DMS153 treated with DMSO at 0.1 percent for 48 hours (cell line): ENCODE results near the gene COL9A1.

ENCODE experiments used
- DNase-seq: peaks from one replicate; lab custom pipeline; 2025; ENCODE audit not compliant: unreplicated experiment; lab: John Stamatoyannopoulos, UW

Gene COL9A1

DNA sequence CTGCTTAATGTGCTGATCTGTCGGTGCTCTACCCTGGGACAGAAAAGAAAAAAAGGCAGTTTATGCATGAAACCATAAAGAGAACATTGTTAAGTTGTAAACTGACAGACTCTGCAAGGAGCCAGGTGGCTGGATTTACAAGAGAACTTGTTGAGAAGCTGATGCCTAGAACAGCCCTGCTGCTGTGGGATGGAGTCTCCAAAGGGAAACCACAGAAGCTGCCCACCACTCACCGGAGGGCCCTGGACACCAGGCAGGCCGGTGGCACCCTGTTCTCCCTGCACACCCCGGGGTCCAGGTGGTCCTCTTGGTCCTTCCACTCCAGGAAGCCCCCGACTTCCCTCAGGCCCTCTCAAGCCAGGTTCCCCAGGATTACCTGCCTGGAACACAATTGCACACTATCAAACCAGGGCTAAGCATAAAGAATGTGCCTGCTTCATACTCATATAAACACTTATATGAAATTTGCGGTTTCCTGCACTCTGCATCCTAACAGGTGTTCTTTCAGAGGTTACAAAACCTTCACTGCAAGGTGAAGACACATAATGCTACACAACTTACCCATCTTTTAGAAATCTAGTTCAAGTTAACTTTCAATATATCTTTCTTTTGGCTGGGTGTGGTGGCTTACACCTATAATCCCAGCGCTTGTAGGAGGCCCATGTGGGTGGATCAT lies 68.2 kb downstream of the COL9A1 start:
- no peak for DNase-seq

DNA sequence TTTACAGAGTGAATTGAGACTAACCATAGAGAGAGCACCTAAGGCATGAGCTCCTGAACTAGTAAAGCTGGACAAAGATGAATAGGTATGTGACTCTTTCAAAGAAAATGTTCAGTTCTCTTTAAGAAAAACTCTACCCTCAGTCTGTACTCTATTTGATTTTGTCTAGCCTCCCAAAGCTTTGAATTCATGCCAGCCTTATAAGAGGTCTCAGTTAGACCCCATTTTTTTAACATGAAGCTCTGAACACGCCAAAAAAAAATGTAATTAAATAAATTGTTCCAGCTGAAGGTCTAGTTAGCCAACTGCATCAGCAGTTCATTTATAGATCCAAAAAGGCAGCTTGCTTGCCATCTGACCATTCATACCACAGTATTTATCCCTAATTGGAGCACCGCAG lies 71.6 kb downstream of the COL9A1 start:
- no peak for DNase-seq

DNA sequence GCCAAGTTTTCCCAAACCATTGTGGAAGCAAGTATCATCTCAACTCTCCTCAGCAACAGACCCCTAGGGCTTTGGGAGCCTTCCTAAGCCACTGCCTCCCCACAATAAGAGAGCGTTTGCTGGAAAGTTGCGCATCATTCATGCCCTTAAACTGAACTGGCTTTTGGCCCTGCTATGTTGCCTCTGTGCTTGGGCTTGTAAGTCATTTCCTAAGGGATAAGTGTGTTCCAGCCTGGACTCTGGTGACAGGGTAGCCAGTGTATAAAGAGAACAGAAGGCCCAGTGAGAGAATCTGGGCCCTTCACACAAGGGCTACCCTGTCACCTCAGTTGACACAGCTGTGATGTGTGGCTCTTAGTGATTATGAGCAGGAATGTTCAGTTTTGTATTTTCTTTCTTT lies 77.8 kb downstream of the COL9A1 start:
- no peak for DNase-seq

DNA sequence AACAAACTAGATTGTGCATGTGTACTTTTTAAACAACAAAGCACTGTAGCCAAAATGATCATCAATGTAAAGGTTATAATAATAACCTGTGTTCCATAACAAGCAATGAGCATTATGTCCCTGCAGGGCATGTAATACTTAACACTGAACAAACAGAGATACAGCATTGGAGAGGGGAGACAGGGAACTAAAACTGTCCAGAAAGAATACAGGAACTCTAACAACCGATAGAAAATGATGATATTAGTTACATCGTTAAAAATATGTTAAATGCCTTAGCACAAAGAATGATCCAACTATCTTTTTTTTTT lies 80.5 kb downstream of the COL9A1 start:
- DNase-seq, result peak; percentile 59

DNA sequence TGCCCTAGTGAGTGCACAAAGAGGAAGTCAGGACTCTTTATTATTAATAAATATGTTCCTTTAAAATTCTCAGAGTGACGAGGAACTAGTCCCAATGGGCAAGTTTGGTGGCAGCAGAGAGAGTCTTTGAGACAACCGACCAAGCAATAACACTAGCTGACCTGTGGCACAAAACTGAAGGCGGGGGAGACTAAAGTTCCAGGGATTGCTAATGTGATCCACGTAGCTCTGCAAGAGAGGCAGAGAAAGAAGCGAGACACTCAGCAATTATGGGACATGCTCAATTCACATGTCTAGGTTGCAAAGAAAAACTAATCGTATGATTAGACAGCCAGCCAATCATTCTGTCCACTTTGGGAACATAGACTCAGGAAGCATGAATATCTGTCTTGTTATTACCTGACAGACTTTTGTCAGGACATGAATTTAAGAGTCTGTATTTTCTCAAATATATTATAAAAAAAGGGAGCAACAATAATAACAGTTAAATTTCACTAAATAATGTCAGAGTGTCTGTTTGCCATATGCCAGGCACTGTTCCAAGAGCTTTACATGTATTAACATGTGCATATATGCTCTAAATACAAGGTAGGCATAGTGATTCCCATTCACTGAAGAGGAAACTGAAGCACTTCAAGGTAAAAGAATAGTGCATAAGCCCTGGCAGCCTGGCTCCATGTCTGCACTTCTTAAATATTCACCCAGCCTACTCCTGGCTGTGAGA lies 81.0 kb downstream of the COL9A1 start:
- peak; percentile 59 for DNase-seq

DNA sequence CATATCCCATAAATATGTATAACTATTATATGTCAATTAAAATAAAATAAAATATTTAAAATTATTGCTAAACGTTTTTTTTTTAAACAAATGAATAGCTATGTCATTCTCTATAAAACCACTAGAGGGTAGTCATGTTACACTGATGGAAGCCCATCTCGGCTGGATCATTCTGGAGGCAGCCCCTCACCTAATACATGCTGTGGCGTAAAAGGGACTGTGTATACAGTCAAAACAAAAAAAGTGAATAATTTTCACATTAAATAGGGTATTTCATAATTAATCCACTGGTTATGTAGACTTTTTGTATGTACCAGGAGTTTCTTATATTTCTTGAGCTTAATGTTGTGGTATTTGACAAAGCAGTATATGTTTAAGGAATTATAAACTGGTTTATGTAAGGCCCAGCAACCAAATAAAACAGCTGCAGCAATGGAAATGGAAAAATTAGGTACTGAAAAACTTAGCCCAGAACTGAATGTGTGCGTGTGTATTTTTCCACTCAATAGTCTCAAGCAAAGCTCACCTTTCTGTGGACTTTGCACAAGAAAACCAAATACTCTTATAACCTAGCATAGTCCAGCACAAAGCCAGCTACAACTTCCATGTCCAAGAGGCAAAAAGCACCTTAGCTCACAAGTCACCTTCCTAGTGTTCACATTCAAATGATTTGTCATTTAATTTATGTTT lies 81.7 kb downstream of the COL9A1 start:
- peak; percentile 40 for DNase-seq

DNA sequence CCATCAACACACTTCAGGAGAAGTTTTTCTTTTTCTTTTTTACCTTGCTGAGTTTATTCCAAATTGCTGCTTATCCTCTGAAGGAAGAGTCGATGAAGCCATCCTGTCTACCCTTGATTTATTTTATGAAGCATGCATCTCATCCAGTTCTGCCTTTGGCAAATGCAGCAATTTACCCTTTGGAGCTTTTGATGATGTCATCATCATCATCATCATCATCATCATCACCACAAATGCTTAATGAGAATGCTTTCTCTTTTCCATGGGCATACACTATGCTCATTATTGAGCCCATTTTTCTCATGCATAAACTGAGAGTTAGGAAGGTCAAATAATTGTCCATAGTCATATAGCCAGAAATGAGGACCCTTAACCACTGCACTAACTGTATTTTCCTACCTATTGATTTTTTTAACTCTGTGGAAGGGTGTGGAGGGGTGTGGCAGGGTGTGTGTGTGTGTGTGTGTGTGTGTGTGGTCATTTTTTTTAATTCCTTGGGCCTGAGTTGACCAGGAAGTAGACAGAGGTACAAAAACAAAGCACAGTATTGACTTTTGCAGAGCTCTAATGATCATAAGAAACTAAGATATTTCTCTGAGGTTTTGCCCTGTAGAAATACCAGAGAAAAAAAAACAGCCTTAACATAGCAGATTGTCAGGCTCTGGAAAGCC lies 82.8 kb downstream of the COL9A1 start:
- DNase-seq, result no peak

DNA sequence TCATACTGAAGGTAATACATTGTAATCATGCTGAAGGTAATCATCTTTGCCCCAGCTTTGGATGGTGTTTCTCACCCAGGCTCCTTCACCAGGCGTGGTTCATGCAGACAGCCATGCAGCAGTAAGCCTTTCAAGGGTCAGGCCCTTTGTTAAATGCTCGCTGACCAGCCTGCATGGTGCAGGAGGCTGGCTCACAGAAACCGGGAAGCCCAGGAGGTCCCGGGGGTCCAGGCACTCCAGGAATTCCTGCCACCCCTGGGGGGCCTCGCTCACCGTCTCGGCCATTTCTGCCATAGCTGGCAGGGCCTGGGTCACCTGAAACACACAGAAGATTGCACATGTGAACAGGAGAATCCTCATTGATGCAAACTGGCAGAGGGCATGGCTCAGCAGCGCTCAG lies 86.1 kb downstream of the COL9A1 start:
- DNase-seq, result no peak

DNA sequence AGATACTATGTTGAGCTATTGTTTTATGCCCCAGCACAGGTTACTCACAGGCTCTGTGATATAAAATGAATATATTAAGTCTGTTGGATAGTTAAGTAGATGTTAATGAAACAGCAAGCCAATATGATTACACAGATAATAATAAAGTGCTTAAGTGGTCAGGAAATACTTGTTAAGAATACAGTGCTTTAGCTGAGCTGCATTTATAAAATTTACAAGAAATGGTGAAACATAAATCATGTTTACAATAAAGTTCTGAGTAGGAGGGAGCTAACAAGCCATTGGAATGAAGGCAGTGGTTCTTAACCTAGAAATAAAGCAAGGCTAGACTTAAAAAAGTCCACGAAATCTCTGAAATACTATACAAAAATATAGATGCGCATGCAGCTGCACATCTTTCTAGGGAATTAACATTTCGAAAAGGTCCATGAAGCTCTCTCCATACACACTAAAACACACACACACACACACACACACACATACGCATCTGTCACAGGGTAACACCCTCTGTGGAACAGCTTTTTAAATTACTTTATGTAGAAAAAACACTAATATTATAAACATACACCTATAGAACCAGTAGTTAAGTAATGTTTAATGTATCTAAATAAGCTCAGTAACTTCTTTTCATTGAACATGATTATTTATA lies 87.3 kb downstream of the COL9A1 start:
- DNase-seq, result no peak

DNA sequence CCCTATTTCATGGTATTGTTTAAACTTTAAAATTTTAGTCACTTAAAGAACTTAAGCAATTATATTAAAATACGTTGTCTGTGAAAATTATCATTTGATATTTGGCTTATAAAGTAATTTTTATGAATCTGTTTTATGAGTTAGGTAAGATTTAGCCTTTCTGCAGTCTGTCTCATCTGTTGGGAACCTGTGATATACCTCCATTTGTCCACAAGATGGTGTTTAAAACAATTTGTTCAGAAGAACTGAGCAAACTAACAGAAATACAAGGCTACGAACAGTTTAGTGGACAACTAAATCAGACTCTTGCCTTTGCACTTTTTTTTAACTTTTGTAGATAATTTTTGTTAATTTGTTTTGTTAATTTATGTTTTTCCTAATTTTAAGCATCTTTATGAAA lies 92.4 kb downstream of the COL9A1 start:
- no peak for DNase-seq

DNA sequence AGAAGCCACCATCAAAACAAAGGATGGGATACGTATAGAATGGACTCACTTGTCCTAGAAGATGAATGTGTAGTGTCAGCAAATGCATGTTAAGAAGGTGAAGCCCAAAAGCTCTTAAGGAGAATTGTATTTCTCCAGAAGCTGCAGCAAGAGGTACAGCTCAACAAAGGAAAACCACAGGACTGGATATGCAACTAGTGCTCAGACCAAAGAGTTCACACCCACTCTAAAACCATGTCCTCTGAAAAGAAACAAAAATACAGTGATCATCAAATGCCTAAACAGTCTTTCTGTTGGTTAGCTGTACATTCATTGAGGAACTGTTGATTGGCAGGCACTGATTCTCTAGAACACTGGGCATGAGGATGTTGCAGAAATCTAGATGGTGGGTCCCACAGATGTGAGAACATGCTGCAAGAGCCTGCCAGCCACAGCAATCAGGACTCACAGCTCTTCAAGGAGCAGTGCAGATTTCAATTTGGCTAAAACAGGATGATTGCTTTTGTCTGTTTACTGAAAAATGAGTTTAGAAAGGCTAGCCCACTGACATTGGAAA lies 94.6 kb downstream of the COL9A1 start:
- no peak for DNase-seq

DNA sequence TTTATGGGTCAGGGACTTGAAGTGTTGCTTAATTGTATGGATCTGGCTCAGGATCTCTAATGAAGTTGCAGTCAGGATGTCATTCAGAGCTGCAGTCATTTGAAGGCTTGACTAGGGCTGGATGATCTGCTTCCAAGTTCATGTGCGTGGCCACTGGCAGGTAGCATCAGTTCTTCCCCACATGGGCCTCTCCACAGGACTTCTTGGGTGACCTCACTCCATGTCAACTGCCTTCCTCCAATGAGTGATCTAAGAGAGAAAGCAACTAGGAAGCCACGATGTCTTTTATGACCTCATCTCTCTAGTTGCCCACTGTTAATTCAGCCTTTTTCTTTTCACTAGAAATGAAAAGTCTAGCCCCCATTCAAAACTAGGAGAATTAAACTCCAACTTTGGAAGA lies 104.1 kb downstream of the COL9A1 start:
- no peak for DNase-seq

DNA sequence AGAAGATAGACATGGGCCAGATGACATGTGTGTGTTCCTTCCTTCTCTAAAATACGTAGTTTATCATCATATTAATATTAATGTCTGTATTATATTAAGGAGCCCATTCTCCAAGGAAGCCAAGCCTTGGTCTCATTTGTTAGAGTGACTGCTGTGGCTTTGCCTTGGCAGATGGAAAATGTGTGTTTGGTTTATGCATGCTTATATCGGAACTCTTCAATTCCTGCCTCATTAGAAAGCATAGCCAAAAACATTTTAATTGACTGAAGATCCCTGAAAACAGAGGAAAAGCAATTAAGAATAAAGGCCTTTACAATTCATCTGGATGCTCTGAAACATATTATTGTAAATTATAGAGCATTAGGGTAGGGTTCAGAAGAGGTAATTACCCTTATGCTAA lies 106.4 kb downstream of the COL9A1 start:
- DNase-seq, result no peak

DNA sequence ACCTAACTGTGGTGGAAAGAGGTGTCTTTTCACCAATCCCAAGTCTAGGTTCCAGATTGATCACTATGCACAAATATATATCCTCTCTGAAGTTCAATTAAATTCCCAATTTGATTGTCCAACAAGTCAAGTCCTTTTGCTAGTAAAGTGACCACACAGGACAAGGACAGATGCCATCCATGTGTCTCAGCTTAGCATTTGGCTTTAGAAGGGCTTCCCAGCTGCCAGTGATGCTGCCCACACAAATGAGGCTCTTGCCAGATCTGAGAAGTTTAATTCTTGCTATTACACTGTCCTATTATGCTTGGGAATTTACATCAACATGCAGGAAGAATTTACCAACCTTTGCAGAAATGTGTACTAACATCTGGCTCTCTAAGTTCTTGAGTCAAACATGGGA lies 108.5 kb downstream of the COL9A1 start:
- DNase-seq, result no peak

DNA sequence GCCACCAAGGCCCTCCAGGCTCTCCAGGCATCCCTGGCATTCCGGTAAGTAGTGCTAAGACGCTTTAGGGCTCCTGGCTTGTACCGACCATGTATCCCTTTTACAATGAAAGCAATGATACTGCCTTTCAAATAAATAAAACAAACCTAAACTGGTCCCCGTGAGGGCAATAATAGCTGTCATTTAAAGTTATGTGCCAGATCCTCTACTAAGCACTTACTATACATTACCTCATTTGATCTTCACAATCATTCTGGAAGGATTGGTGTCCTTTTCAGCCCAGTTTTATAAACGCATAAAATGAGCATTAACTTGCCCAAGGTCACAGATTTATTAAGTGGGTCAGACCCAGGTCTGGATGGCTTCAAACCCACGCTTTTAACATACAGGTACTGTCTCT lies 114.7 kb downstream of the COL9A1 start:
- DNase-seq, result no peak

DNA sequence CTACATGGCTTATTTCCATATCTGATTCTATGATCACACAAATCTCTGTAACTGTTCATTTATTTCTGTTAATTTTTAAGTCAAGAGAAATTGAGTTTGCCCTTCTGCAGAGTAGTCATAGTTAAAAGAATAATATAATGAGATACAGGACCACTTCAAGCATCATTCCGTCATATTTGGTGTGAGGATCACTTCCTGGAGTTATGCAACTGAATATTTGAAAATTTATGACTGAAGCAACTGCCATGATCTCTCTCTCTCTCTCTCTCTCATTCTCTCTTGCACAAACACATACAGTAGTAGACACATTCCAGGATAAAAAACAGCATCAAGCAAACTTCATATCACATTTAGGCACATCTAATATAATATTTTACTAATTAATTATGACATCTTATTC lies 116.4 kb downstream of the COL9A1 start:
- no peak for DNase-seq

DNA sequence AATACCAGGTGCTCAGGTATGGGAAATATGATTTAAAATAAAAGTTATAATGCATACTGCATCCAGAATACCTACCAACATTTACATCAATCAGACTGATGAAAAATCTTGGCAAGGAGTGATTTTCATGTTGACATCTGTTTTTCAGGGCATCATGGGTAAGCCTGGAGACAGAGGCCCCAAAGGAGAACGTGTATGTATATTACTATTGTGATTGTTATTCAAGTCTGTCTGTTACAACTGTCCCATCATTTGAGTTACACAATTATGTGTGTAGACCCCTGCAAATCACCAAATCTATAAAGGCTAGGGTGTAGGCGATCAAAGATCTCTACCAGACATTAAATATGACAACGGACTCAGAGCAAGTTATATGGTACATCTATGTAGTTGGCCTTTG lies 118.2 kb downstream of the COL9A1 start:
- DNase-seq, result no peak

DNA sequence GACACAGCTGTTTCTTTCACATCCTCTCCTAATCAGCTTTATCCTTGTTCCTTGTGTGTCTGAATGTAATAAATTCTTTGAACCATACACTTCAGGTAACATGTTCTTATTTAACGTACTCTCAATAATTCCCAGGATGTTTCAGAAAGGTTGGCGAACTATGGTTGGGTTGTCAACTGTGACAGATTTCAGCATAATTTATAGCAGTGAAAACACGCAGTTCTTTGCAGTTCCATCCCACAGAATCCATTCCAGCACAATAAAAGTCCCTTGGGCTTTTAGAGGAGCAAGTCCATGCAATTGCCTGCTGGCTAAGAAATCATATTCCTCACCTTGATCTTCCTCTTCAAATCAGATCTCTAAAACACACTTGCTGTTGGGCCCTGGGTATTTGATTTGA lies 119.3 kb downstream of the COL9A1 start:
- DNase-seq, result no peak

DNA sequence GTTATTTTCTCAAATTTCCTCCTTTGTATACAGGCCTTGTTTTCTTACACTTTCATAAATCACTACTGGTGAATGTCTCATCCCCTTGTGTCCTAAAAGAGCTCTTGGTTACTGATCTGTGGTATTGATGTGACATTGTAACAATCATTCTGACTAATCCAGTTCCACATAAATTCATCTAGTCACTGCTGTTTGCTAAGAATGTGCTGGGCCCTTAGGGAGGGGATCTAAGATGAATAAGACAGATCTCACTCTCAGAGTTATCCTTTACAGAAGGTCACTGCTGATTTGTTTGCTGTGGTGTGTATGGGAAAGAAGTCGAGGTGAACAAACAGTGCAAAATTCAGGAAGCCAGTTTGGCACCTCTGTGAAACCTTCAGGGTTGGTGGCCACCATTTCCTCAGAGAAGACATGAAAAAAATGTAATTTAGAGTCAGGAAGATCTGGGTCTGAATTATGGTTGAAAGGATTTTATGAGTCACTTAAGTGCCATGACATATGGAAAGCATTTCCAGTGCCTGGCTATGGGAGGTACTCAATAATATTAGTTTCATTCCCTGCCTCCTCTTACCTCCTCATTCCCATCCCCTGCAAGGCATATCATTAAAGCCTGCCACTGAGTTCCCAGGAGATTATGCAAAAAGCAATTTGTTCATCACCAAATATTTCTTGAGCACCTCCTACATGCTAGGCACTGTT lies 121.8 kb downstream of the COL9A1 start:
- no peak for DNase-seq

DNA sequence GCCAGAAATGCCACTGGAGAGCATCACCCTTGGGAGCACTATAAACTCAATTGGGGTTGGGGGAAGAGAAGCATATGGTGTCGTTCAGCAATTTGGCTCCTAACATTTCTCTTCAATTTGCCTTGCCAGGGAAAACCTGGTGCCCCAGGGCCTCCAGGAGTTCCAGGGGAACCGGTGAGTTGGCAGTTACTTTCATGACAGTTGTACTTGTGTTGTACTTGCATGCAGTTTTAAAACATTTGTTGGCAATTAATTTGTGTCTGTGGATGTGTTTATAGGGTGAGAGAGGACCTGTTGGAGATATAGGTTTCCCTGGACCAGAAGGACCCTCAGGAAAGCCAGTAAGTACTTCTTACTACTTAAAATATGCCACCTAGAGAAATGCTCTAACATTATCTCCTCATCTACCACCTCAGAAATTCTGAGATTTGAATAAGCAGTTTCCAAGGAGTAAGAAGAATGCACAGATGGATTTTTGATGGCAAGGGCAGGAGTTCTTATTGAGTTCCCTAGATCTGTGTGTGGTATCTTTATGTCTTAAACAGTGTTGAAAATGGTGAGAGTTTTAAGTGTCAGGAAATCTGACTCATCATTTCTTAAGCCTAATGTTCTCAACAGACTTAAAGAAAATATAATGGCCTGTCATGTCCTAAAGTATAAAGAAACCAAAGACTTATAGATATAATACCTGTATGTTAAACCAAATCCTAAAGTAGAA lies 122.5 kb downstream of the COL9A1 start:
- no peak for DNase-seq
